ENCODE measurements around the gene LIPT2.

DNA sequence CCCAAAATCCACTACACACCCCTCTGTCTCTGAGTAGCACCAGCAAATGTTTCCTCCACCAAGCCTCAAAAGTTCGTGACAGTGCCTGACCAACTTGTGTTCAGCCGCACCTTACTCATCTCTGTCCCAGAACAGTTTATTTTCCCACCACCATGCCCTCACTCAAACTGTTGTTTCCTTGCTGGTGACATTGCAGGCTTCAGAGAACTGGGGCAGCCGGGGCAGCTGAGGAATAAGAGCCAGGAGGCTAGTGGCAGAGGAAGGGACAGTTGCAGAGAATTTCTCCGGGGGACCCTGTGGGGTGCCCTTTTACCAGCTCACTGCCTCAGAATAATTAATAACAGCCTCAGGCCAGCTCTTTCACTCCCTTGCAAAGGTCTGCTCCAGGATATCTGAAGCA, 25.5 kb downstream of the LIPT2 start:
- TF ChIP-seq EZH2 (IDR thresholded peaks at IDR 0.05), result no peak
- peak; percentile 69 for TF ChIP-seq POLR2AphosphoS5 (IDR thresholded peaks at IDR 0.05; ENCODE audit: borderline replicate concordance, low read depth, low read length)
